ENCODE results near the gene SPATA22.
"Not testable (repeated sequence)": the region's sequence is repeated elsewhere in the genome, so short reads cannot be mapped to it uniquely, and the experiment has no call there.

The SPATA22 gene

GRCh38 chr17:3415610-3416009 is 56.0 kb downstream of the SPATA22 start:
- H3K4me3 ChIP-seq (ENCODE audit: extremely low read depth, insufficient read depth, low read length, poor library complexity, severe bottlenecking), result no peak overlapping the region
- H3K9me3 ChIP-seq (ENCODE audit: control insufficient read depth, low read length), result no peaks in the 10 kb centered on the region
- no peaks in the 10 kb centered on the region for H3K4me1 ChIP-seq (ENCODE audit: control insufficient read depth, insufficient read depth, low read length, poor library complexity, severe bottlenecking)
- no peaks in the 10 kb centered on the region for H3K36me3 ChIP-seq (ENCODE audit: control insufficient read depth, insufficient read depth, low read length)
- 100% methylated on average over 1 to 3 of the region's 5 CpGs for WGBS, 2 experiments (ENCODE audit: insufficient coverage in 2 of 2)
- no peak overlapping the region for H3K27ac ChIP-seq (ENCODE audit: low read depth, low read length, severe bottlenecking)

GRCh38 chr17:3412216-3412615 is 59.4 kb downstream of the SPATA22 start:
- H3K4me3 ChIP-seq (ENCODE audit: extremely low read depth, insufficient read depth, low read length, poor library complexity, severe bottlenecking); H3K36me3 ChIP-seq (ENCODE audit: control insufficient read depth, insufficient read depth, low read length); H3K4me1 ChIP-seq (ENCODE audit: control insufficient read depth, insufficient read depth, low read length, poor library complexity, severe bottlenecking); H3K27ac ChIP-seq (ENCODE audit: low read depth, low read length, severe bottlenecking); H3K9me3 ChIP-seq (ENCODE audit: control insufficient read depth, low read length): not testable (repeated sequence)
- WGBS, 2 experiments (ENCODE audit: insufficient coverage in 2 of 2), result 100% methylated on average over 2 of the region's 16 CpGs; no CpG with 5 or more reads in 1 of the 2 experiments

- WGBS, 2 experiments (ENCODE audit: insufficient coverage in 2 of 2), result 80% methylated on average over 2 of the region's 3 CpGs; no CpG with 5 or more reads in 1 of the 2 experiments
- peaks cover 13% of the 10 kb centered on the region for H3K9me3 ChIP-seq (ENCODE audit: control insufficient read depth, low read length)
Measured at GRCh38 chr17:3411070-3411469, 60.5 kb downstream of the SPATA22 start, which contains the start of gene OR3A3. TSS of gene OR3A3 (plus strand) at chr17:3411370.

GRCh38 chr17:3403856-3404255 is 67.8 kb downstream of the SPATA22 start:
- H3K9me3 ChIP-seq (ENCODE audit: control insufficient read depth, low read length), result peaks cover 16% of the 10 kb centered on the region
- WGBS, 2 experiments (ENCODE audit: insufficient coverage in 2 of 2), result 57 to 80% methylated on average over 1 of the region's 1 CpG

More at GRCh38 chr17:3411070-3411469, 60.5 kb downstream of the SPATA22 start, which contains the start of gene OR3A3:
- H3K27ac ChIP-seq (ENCODE audit: low read depth, low read length, severe bottlenecking), result no peak within 1 kb of the TSS
- no peaks in the 10 kb centered on the region for H3K36me3 ChIP-seq (ENCODE audit: control insufficient read depth, insufficient read depth, low read length)
- no peak within 1 kb of the TSS for H3K4me3 ChIP-seq (ENCODE audit: extremely low read depth, insufficient read depth, low read length, poor library complexity, severe bottlenecking)
- H3K4me1 ChIP-seq (ENCODE audit: control insufficient read depth, insufficient read depth, low read length, poor library complexity, severe bottlenecking), result no peaks in the 10 kb centered on the region

GRCh38 chr17:3401786-3402185 is 69.8 kb downstream of the SPATA22 start:
- Histone ChIP-seq H3K27ac (ENCODE audit: low read depth, low read length, severe bottlenecking) (no peak overlapping the region), H3K9me3 (ENCODE audit: control insufficient read depth, low read length) (peaks cover 12% of the 10 kb centered on the region), H3K36me3 (ENCODE audit: control insufficient read depth, insufficient read depth, low read length) (no peaks in the 10 kb centered on the region), H3K4me1 (ENCODE audit: control insufficient read depth, insufficient read depth, low read length, poor library complexity, severe bottlenecking) (no peaks in the 10 kb centered on the region), H3K4me3 (ENCODE audit: extremely low read depth, insufficient read depth, low read length, poor library complexity, severe bottlenecking) (no peak overlapping the region)
- WGBS, 2 experiments (ENCODE audit: insufficient coverage in 2 of 2), result 45% methylated on average over 1 of the region's 2 CpGs; no CpG with 5 or more reads in 1 of the 2 experiments

More at GRCh38 chr17:3403856-3404255, 67.8 kb downstream of the SPATA22 start:
- not testable (repeated sequence) for H3K36me3 ChIP-seq (ENCODE audit: control insufficient read depth, insufficient read depth, low read length); H3K27ac ChIP-seq (ENCODE audit: low read depth, low read length, severe bottlenecking); H3K4me1 ChIP-seq (ENCODE audit: control insufficient read depth, insufficient read depth, low read length, poor library complexity, severe bottlenecking); H3K4me3 ChIP-seq (ENCODE audit: extremely low read depth, insufficient read depth, low read length, poor library complexity, severe bottlenecking)

GRCh38 chr17:3400055-3400454 is 71.6 kb downstream of the SPATA22 start:
- peaks cover 1% of the 10 kb centered on the region for H3K9me3 ChIP-seq (ENCODE audit: control insufficient read depth, low read length)
- 61 to 74% methylated on average over 5 to 6 of the region's 6 CpGs for WGBS, 2 experiments (ENCODE audit: insufficient coverage in 2 of 2)
- no peaks in the 10 kb centered on the region for H3K36me3 ChIP-seq (ENCODE audit: control insufficient read depth, insufficient read depth, low read length)
- no peaks in the 10 kb centered on the region for H3K4me1 ChIP-seq (ENCODE audit: control insufficient read depth, insufficient read depth, low read length, poor library complexity, severe bottlenecking)
- H3K4me3 ChIP-seq (ENCODE audit: extremely low read depth, insufficient read depth, low read length, poor library complexity, severe bottlenecking), result no peak overlapping the region
- H3K27ac ChIP-seq (ENCODE audit: low read depth, low read length, severe bottlenecking), result no peak overlapping the region

GRCh38 chr17:3398310-3398709 is 73.3 kb downstream of the SPATA22 start, which contains the start of gene OR1E1:
TSS of gene OR1E1 (minus strand) at chr17:3398410. CDS start at chr17:3398410, 0 bp downstream.
- Histone ChIP-seq H3K4me3 (ENCODE audit: extremely low read depth, insufficient read depth, low read length, poor library complexity, severe bottlenecking) (no peak within 1 kb of the TSS), H3K27ac (ENCODE audit: low read depth, low read length, severe bottlenecking) (no peak within 1 kb of the TSS), H3K9me3 (ENCODE audit: control insufficient read depth, low read length) (no peaks in the 10 kb centered on the region), H3K4me1 (ENCODE audit: control insufficient read depth, insufficient read depth, low read length, poor library complexity, severe bottlenecking) (no peaks in the 10 kb centered on the region), H3K36me3 (ENCODE audit: control insufficient read depth, insufficient read depth, low read length) (no peaks in the 10 kb centered on the region)
- no CpG with 5 or more reads among the region's 1 CpG for WGBS, 2 experiments (ENCODE audit: insufficient coverage in 2 of 2)

GRCh38 chr17:3397801-3398200 is 73.8 kb downstream of the SPATA22 start:
- not testable (repeated sequence) for H3K36me3 ChIP-seq (ENCODE audit: control insufficient read depth, insufficient read depth, low read length); H3K4me1 ChIP-seq (ENCODE audit: control insufficient read depth, insufficient read depth, low read length, poor library complexity, severe bottlenecking); H3K27ac ChIP-seq (ENCODE audit: low read depth, low read length, severe bottlenecking); H3K9me3 ChIP-seq (ENCODE audit: control insufficient read depth, low read length); H3K4me3 ChIP-seq (ENCODE audit: extremely low read depth, insufficient read depth, low read length, poor library complexity, severe bottlenecking)
- 43 to 55% methylated on average over 5 to 6 of the region's 7 CpGs for WGBS, 2 experiments (ENCODE audit: insufficient coverage in 2 of 2)
